Aorta (tissue), 5 donors: ENCODE measurements around the gene SH2B3. TPM values are rescaled to one million over a fixed set of nuclear protein-coding genes. Genes with fewer than 3 reads are reported as not detected.

ENCODE experiments used
- ATAC-seq: fragments of 200-7000 bp; cut with Tn5 transposase; one replicate; pipeline ENCODE4 v1.9.1; 2022; ENCODE audit warnings: moderate library complexity; ENCODE audit not compliant: low FRiP score
- DNase-seq, 2 donors: peaks; one replicate each; pipeline ENCODE4 v3.0.0-alpha.2; 2020
- H3K27ac ChIP-seq, 2 donors: one replicate each; pipeline ENCODE4 v1.5.1; 2013; ENCODE audit warnings: low read length in 2 of 2, mild to moderate bottlenecking in 2 of 2, moderate library complexity in 2 of 2, control low read depth in 1 of 2, inconsistent platforms in 1 of 2, low read depth in 1 of 2
- H3K27me3 ChIP-seq, 2 donors: one replicate each; pipeline ENCODE4 v1.6.1; 2013; ENCODE audit warnings: control low read depth in 1 of 2, low read length in 1 of 2, mild to moderate bottlenecking in 1 of 2, moderate library complexity in 1 of 2; ENCODE audit not compliant: insufficient read depth in 2 of 2, control insufficient read depth in 1 of 2
- H3K36me3 ChIP-seq, 2 donors: one replicate each; pipeline ENCODE4 v1.6.1; 2013; ENCODE audit warnings: control low read depth in 1 of 2, low read length in 1 of 2, mild to moderate bottlenecking in 1 of 2; ENCODE audit not compliant: insufficient read depth in 2 of 2, control insufficient read depth in 1 of 2
- H3K4me1 ChIP-seq, 2 donors: one replicate each; pipeline ENCODE4 v1.6.1; 2013; ENCODE audit warnings: low read length in 2 of 2, control low read depth in 1 of 2, mild to moderate bottlenecking in 1 of 2, moderate library complexity in 1 of 2; ENCODE audit not compliant: insufficient read depth in 2 of 2, control insufficient read depth in 1 of 2
- H3K4me3 ChIP-seq, 2 donors: one replicate each; pipeline ENCODE4 v1.5.1; 2013; ENCODE audit warnings: low read length in 2 of 2, control low read depth in 1 of 2, mild to moderate bottlenecking in 1 of 2
- H3K9me3 ChIP-seq: one replicate; pipeline ENCODE4 v1.6.1; 2013; ENCODE audit warnings: mild to moderate bottlenecking, low read length; ENCODE audit not compliant: control insufficient read depth
- WGBS, 2 donors: extraction: QIAGEN DNeasy Blood & Tissue Kit; methylation state at CpG; one replicate each; pipeline ENCODE4 v1.1.7; 2013; 5-methylcytosine and 5-hydroxymethylcytosine counted together
- intact Hi-C, 2 donors: fragments of 100-400 bp; cut with DNase I; formaldehyde crosslinking; loops; one replicate each; pipeline versions ENCODE4 v1.14.2 to v1.15.0; 2022
- polyA plus RNA-seq, 2 donors: library from polyadenylated mRNA; stranded (reverse); fragments of 200-250 nt; gene quantifications; one replicate each; pipeline ENCODE4 v1.2.3, GENCODE V29; 2013
- total RNA-seq, 2 donors: library from RNA; stranded (reverse); fragmentation: NEBNext Ultra II Directional; extraction: Animal tissue kit (Norgen Biotek cat#: 25700); gene quantifications; one replicate each; pipeline ENCODE4 v1.2.1, GENCODE V29; 2021
- donor health status: healthy with polysubstance abuse.
- donor health status: Bipolar disorder and iron deficiency.
- donor health status: DM: no; HTN: no; CAD: no.
- donor health status: DM: no; HTN: no; CAD: no.
- donor health status: DM: yes; HTN: yes; CAD: no.

SH2B3 gene
- total and polyA plus RNA-seq, 4 donors, result 11.4 to 45.5 (median 23.5) TPM

- no peaks in the 10 kb centered on the region for H3K9me3 ChIP-seq
- WGBS, 2 donors, result 86 to 87% methylated on average over 11 of the region's 11 CpGs
- intact Hi-C loops, result no loop called here
- no peak overlapping the region for H3K27ac ChIP-seq
- H3K36me3 ChIP-seq, result no peaks in the 10 kb centered on the region
- ATAC-seq (no peak), DNase-seq (no peak)
- no peaks in the 10 kb centered on the region for H3K4me1 ChIP-seq
- no peaks in the 10 kb centered on the region for H3K27me3 ChIP-seq
- no peak overlapping the region for H3K4me3 ChIP-seq
These were observed 20.8 kb downstream of the SH2B3 start for GRCh38 chr12:111426344-111427185.

- DNase-seq (no peak), ATAC-seq (no peak)
- Histone ChIP-seq H3K4me3 (no peak overlapping the region), H3K27me3 (no peaks in the 10 kb centered on the region), H3K9me3 (no peaks in the 10 kb centered on the region), H3K27ac (no peak overlapping the region), H3K4me1 (no peaks in the 10 kb centered on the region), H3K36me3 (no peaks in the 10 kb centered on the region)
- intact Hi-C loops, result no loop called here
- 81 to 86% methylated on average over 7 of the region's 7 CpGs for WGBS, 2 donors
These were observed 21.8 kb downstream of the SH2B3 start for GRCh38 chr12:111427417-111428074.

- no peaks in the 10 kb centered on the region for H3K4me1 ChIP-seq
- DNase-seq (no peak), ATAC-seq (no peak)
- H3K27me3 ChIP-seq, result no peaks in the 10 kb centered on the region
- H3K27ac ChIP-seq, result no peak overlapping the region
- no peak overlapping the region for H3K4me3 ChIP-seq
- 81 to 91% methylated on average over 9 of the region's 9 CpGs for whole genome bisulfite sequencing, 2 donors
- no peaks in the 10 kb centered on the region for H3K36me3 ChIP-seq
- no peaks in the 10 kb centered on the region for H3K9me3 ChIP-seq
- intact Hi-C loops, result no loop called here
These were observed 22.5 kb downstream of the SH2B3 start for GRCh38 chr12:111428081-111428727.

- ATAC-seq, result peak; percentile 20
- H3K4me1 ChIP-seq, result no peaks in the 10 kb centered on the region
- H3K27ac ChIP-seq, result no peak overlapping the region
- H3K4me3 ChIP-seq, result no peak overlapping the region
- intact Hi-C loops, result no loop called here
- H3K27me3 ChIP-seq, result no peaks in the 10 kb centered on the region
- DNase-seq, result peak in 1 of 2 donors; percentile 83
- H3K9me3 ChIP-seq, result no peaks in the 10 kb centered on the region
- 76 to 86% methylated on average over 9 to 21 of the region's 21 CpGs for WGBS, 2 donors
- no peaks in the 10 kb centered on the region for H3K36me3 ChIP-seq
These were observed 23.0 kb downstream of the SH2B3 start for GRCh38 chr12:111428728-111429175.

- intact Hi-C loops, result no loop called here
- H3K4me3 ChIP-seq, result no peak overlapping the region
- ATAC-seq (peak; percentile 27), DNase-seq (no peak)
- no peaks in the 10 kb centered on the region for H3K4me1 ChIP-seq
- H3K36me3 ChIP-seq, result no peaks in the 10 kb centered on the region
- no peak overlapping the region for H3K27ac ChIP-seq
- no peaks in the 10 kb centered on the region for H3K9me3 ChIP-seq
- H3K27me3 ChIP-seq, result no peaks in the 10 kb centered on the region
- WGBS, 2 donors, result 55 to 59% methylated on average over 21 of the region's 21 CpGs
These were observed 24.2 kb downstream of the SH2B3 start for GRCh38 chr12:111429828-111430432.

- no peaks in the 10 kb centered on the region for H3K9me3 ChIP-seq
- no peak for DNase-seq
- H3K4me1 ChIP-seq, result no peaks in the 10 kb centered on the region
- H3K4me3 ChIP-seq, result no peak overlapping the region
- no peak for ATAC-seq
- intact Hi-C loops, result no loop called here
- H3K27ac ChIP-seq, result no peak overlapping the region
- H3K36me3 ChIP-seq, result no peaks in the 10 kb centered on the region
- H3K27me3 ChIP-seq, result no peaks in the 10 kb centered on the region
- 65% methylated on average over 16 to 17 of the region's 17 CpGs for WGBS, 2 donors
These were observed 25.0 kb downstream of the SH2B3 start for GRCh38 chr12:111430433-111431353.

- DNase-seq, result no peak
- Histone ChIP-seq H3K36me3 (no peaks in the 10 kb centered on the region), H3K4me1 (no peaks in the 10 kb centered on the region), H3K4me3 (no peak overlapping the region), H3K9me3 (no peaks in the 10 kb centered on the region), H3K27ac (no peak overlapping the region), H3K27me3 (no peaks in the 10 kb centered on the region)
- WGBS, 2 donors, result 87 to 88% methylated on average over 6 of the region's 6 CpGs
- ATAC-seq, result no peak
- intact Hi-C loops, result no loop called here
These were observed 26.0 kb downstream of the SH2B3 start for GRCh38 chr12:111431772-111432171.

- H3K4me3 ChIP-seq, result no peak overlapping the region
- no peak overlapping the region for H3K27ac ChIP-seq
- no peaks in the 10 kb centered on the region for H3K9me3 ChIP-seq
- WGBS, 2 donors, result 59% methylated on average over 3 of the region's 3 CpGs
- intact Hi-C loops, result no loop called here
- H3K36me3 ChIP-seq, result no peaks in the 10 kb centered on the region
- DNase-seq, result peak in 1 of 2 donors; percentile 9
- ATAC-seq, result no peak
- no peaks in the 10 kb centered on the region for H3K27me3 ChIP-seq
- H3K4me1 ChIP-seq, result no peaks in the 10 kb centered on the region
These were observed 28.3 kb downstream of the SH2B3 start for GRCh38 chr12:111434049-111434448.
